HG03442 (cell line): ENCODE measurements around the gene TEN1.

Source experiments
- ATAC-seq: cut with Tn5 transposase; IDR thresholded peaks from one replicate; pipeline ENCODE4 v1.9.1; 2021; ENCODE audit warnings: mild to moderate bottlenecking, moderate library complexity; ENCODE audit not compliant: unreplicated experiment

Gene TEN1

GRCh38 chr17:76005263-76006149, 26.5 kb downstream of the TEN1 start:
- no peak for ATAC-seq

GRCh38 chr17:76007131-76007849, 28.2 kb downstream of the TEN1 start:
- no peak for ATAC-seq

GRCh38 chr17:76007850-76008165, 28.8 kb downstream of the TEN1 start:
- no peak for ATAC-seq

- ATAC-seq, result no peak
Measured at GRCh38 chr17:76008208-76008607, 29.2 kb downstream of the TEN1 start.

GRCh38 chr17:76008630-76009425, 29.8 kb downstream of the TEN1 start:
- no peak for ATAC-seq

GRCh38 chr17:76009447-76009846, 30.4 kb downstream of the TEN1 start:
- ATAC-seq, result no peak

- no peak for ATAC-seq
Measured at GRCh38 chr17:76009969-76010661, 31.1 kb downstream of the TEN1 start.

- no peak for ATAC-seq
Measured at GRCh38 chr17:76011951-76012350, 32.9 kb downstream of the TEN1 start.

GRCh38 chr17:76013377-76013932, 34.4 kb downstream of the TEN1 start:
- ATAC-seq, result no peak

GRCh38 chr17:76014100-76014924, 35.3 kb downstream of the TEN1 start:
- ATAC-seq, result no peak

- ATAC-seq, result no peak
Measured at GRCh38 chr17:76014925-76015261, 35.9 kb downstream of the TEN1 start.

GRCh38 chr17:76017481-76018339, 38.7 kb downstream of the TEN1 start:
- ATAC-seq, result no peak

GRCh38 chr17:76018340-76018680, 39.3 kb downstream of the TEN1 start:
- ATAC-seq, result no peak

GRCh38 chr17:76018801-76019200, 39.8 kb downstream of the TEN1 start:
- no peak for ATAC-seq

- ATAC-seq, result no peak
Measured at GRCh38 chr17:76019833-76020467, 40.9 kb downstream of the TEN1 start.

- ATAC-seq, result no peak
Measured at GRCh38 chr17:76022285-76022684, 43.2 kb downstream of the TEN1 start.

GRCh38 chr17:76022973-76023899, 44.2 kb downstream of the TEN1 start:
- ATAC-seq, result no peak

- ATAC-seq, result no peak
Measured at GRCh38 chr17:76023900-76024237, 44.8 kb downstream of the TEN1 start.
